GM19452 (cell line): ENCODE measurements around the gene RCSD1.
"Not testable (repeated sequence)": the region's sequence is repeated elsewhere in the genome, so short reads cannot be mapped to it uniquely, and the experiment has no call there.

Experiments used
- ATAC-seq: cut with Tn5 transposase; IDR thresholded peaks from one replicate; pipeline ENCODE4 v1.9.1; 2021; ENCODE audit not compliant: unreplicated experiment

The RCSD1 gene

GRCh38 chr1:167710836-167711235 is 80.8 kb downstream of the RCSD1 start:
- ATAC-seq, result no peak

- ATAC-seq, result no peak
Measured at GRCh38 chr1:167711797-167712196, 81.8 kb downstream of the RCSD1 start.

GRCh38 chr1:167713330-167714081 is 83.5 kb downstream of the RCSD1 start:
- ATAC-seq, result no peak

- ATAC-seq, result no peak
Measured at GRCh38 chr1:167714098-167714438, 84.0 kb downstream of the RCSD1 start.

- peak; percentile 54 for ATAC-seq
Measured at GRCh38 chr1:167714439-167715156, 84.6 kb downstream of the RCSD1 start.

GRCh38 chr1:167715157-167715999 is 85.3 kb downstream of the RCSD1 start:
- ATAC-seq, result peak; percentile 35

- no peak for ATAC-seq
Measured at GRCh38 chr1:167716000-167716271, 85.9 kb downstream of the RCSD1 start.

GRCh38 chr1:167717351-167717750 is 87.3 kb downstream of the RCSD1 start:
- ATAC-seq, result no peak

- ATAC-seq, result no peak
Measured at GRCh38 chr1:167718914-167719691, 89.1 kb downstream of the RCSD1 start.

GRCh38 chr1:167719715-167720421 is 89.8 kb downstream of the RCSD1 start:
- not testable (repeated sequence) for ATAC-seq

GRCh38 chr1:167720965-167721616 is 91.1 kb downstream of the RCSD1 start:
- no peak for ATAC-seq

- peak; percentile 88 for ATAC-seq
Measured at GRCh38 chr1:167721617-167722151, 91.7 kb downstream of the RCSD1 start, which contains the start of gene MPZL1. MPZL1 (plus strand) TSS chr1:167721982; CDS start chr1:167722152, 170 bp downstream.

GRCh38 chr1:167722152-167722869 is 92.3 kb downstream of the RCSD1 start:
- ATAC-seq, result peak; percentile 40

GRCh38 chr1:167722870-167723251 is 92.8 kb downstream of the RCSD1 start:
- no peak for ATAC-seq

- ATAC-seq, result no peak
Measured at GRCh38 chr1:167723707-167724323, 93.8 kb downstream of the RCSD1 start.

- no peak for ATAC-seq
Measured at GRCh38 chr1:167726008-167726407, 96.0 kb downstream of the RCSD1 start.

GRCh38 chr1:167728818-167729410 is 98.9 kb downstream of the RCSD1 start:
- no peak for ATAC-seq

- ATAC-seq, result no peak
Measured at GRCh38 chr1:167734227-167734626, 104.2 kb downstream of the RCSD1 start.
